CD1c-positive myeloid dendritic cell (primary cell): Measurements from ENCODE around the gene SIK2.
"Not testable (repeated sequence)": the region's sequence is repeated elsewhere in the genome, so short reads cannot be mapped to it uniquely, and the experiment has no call there.

ENCODE experiments used
- DNase-seq: peaks from one replicate; pipeline ENCODE4 v3.0.0-alpha.2; 2016; ENCODE audit errors: extremely low spot score

The SIK2 gene

DNA sequence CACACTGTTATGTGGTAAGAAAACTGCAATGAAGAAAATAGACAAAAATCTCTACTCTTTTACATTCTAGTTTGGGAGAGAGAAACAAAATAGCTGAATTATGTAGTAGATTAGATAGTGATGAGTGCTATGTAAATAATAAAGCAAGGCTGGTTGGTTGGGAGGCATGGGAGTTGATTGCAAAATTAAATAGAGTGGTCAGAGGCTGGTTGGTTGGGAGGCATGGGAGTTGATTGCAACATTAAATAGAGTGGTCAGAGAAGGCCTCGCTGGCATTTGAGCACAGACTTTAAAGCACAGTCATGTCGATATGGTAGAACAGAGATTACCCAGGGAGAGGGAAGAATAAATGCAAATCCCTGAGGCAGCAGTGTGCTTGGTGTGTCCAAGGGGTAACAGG, 22.4 kb downstream of the SIK2 start:
- no peak for DNase-seq

GRCh38 chr11:111627591-111627990, 25.3 kb downstream of the SIK2 start:
- no peak for DNase-seq

- DNase-seq = no peak
These were observed 27.2 kb downstream of the SIK2 start for GRCh38 chr11:111629499-111629898.

DNA sequence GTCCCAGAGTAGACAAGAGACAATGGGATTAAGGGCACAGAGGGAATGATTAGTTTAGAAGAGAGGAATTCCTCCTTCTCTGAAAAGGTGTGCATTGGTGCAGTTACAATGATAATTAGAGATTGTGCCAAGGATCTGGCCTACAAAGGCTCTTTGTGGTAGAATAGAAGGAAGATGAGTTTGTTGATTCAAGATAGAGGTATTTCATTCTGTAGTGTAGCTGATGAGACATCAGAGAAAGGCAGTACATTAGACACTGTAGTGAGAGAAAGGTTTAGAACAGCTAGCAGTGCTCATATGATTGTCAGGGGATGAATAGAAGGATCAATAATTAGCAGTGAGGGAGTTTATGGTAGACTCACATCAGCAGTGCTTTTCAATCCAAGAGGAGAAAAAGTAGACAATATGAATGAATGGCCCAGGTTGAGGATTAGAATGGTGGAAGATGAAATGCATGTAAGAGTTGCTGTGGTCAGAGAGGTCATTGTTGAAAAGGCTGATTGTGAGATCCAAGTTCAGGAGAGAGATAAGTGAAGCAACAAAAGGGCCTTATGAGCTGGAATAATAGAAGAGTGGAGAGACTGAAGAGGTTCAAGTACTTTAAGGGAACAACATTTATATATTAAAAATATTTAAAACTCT, 28.9 kb downstream of the SIK2 start:
- DNase-seq = no peak

- no peak for DNase-seq
These were observed 29.4 kb downstream of the SIK2 start for GRCh38 chr11:111631666-111632039.

- no peak for DNase-seq
These were observed 30.4 kb downstream of the SIK2 start for GRCh38 chr11:111632516-111633220.

GRCh38 chr11:111633248-111633647, 31.0 kb downstream of the SIK2 start:
- no peak for DNase-seq

DNA sequence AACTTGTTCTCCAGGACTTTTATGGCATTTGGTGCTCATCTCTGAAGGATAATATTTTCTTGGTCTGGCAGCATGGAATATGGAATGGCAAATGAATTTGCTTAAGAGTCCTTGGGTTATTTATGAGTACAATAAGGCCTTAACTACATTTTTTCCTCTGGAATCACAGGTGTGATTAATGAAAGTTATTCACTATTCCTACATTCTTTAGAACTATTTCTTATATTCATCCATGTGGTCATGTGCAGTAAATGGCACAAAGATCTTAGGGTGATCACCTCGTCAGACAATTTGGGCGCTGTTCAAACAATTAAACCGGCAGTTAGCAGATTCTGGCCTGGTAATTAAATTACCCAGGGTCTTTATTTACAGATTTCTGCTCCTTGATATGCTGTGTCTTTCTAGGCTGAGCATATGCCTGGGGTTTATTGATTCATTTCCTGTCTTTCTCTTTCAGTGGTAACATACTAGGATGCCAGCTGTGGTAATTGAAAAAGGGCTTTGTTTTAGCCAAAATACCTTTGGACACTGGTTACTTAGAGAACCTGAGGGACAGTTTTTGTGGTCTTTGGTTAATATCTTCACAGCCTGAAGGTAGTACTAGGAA, 31.6 kb downstream of the SIK2 start:
- no peak for DNase-seq

GRCh38 chr11:111634981-111635705, 32.9 kb downstream of the SIK2 start:
- DNase-seq = no peak

GRCh38 chr11:111635706-111636045, 33.4 kb downstream of the SIK2 start:
- no peak for DNase-seq

DNA sequence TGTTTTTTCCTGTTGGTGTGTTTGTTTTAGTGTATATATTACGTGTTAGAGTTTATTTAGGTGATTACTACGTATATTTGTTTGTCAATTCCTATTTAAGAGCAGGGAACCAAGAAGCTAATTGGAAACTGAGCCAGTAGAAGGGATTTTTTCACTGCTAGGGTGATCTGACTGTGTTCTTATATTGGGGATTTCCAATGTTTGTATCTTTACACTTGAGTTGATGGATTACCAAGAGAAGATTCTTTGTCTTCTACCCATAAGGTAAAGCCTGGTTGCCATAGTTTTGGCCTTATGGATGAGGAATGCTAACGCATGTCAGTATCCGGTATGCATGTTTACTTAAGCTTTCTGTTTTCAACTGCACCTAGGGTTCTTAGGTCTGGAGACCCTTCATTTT, 35.6 kb downstream of the SIK2 start:
- no peak for DNase-seq

DNA sequence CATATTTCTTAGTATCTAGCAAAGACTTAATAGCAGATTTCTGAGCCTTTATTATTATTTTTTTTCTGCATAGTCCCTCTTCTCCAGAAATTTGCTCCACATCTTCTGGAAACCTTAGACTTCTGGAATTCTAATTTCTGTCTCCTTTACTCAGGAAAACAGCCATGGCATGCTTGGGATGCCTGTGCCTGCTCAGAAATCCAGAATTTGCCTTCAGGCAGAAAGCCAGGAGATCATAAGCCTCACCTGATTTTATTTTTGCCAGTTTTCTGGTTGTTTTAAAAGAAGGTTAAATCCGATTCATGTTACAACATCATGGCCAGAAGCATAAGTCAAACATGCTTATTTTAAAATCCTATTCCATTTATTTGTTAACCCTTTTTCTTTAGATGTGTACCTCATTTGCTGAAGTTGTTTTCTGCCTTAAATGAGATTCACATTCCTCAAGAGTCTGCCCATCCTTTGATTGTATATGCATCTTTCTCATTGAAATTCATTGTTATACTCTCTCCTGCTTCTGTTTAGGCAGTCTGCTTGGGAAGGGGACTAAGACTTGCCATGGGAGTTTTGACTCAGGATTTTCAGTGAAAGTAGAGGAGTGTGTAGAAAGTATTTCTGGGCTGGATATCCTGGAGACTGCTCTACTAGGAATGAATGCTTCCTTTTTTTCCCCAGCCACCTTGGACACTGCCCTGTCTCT, 37.1 kb downstream of the SIK2 start:
- no peak for DNase-seq

DNA sequence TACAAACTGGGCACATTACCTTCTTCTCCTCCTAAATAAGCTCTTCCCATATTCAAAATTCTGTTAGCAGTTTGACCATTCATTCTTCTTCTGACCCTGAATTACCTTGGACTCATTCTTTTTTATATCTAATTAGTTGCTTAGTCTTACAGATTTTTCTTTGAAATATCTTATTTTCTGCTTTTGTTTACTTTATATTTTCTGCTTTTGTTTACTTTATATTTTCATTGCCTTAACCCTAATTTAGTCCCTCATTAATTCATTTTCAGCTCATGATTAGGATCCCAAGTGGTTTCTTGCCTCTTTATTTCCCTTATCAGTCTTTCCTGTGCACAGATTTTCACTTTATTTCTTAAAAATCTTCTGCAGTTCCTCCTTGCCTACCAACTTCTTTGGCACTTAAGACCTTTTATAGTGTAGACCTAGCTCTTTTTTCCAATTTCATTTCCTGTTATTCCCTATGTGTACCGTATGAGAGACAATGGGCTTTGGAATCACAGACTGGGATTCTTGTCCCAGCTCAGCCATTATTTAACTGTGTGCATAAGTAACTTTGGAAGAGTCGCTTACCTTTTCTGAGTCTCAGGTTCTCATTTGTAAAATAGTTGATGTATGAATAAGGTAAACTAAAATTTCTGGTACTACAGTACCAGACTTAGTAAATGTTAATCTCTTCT, 39.2 kb downstream of the SIK2 start:
- no peak for DNase-seq

DNA sequence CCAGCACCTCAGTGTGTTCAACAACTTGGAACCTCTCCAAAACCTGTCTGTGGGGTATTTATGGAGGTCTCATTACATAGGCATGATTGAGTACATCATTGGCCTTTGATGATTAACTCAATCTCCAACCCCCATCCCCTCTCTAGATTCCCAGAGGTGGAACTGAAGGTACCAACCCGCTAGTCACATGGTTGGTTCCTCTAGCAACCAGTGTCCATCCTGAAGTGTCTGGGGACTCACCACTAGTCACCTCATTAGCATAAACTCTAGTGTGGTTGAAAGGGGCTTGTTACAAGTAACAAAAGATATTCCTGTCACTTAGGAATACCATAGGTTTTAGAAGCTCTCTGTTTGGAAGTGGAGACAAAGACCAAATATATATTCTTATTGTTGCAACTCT, 40.3 kb downstream of the SIK2 start:
- no peak for DNase-seq

DNA sequence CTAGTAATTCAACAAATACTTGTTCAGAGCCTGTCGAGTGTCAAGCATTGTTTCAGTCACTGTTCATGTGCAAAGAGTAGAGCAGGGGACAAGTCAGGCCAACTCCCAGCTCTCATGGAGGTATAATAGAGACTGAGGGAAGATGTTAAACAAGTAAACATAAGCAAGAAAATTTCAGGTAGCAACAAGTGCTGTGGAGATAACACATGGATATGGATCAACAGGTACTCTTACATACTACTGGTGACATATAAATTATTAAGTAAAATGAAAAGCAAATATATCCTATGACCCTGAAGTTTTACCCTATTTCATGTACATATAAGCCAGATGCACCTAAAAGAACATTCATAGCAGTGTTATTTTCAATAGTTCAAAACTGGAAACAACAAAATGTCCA, 42.7 kb downstream of the SIK2 start:
- DNase-seq = no peak

DNA sequence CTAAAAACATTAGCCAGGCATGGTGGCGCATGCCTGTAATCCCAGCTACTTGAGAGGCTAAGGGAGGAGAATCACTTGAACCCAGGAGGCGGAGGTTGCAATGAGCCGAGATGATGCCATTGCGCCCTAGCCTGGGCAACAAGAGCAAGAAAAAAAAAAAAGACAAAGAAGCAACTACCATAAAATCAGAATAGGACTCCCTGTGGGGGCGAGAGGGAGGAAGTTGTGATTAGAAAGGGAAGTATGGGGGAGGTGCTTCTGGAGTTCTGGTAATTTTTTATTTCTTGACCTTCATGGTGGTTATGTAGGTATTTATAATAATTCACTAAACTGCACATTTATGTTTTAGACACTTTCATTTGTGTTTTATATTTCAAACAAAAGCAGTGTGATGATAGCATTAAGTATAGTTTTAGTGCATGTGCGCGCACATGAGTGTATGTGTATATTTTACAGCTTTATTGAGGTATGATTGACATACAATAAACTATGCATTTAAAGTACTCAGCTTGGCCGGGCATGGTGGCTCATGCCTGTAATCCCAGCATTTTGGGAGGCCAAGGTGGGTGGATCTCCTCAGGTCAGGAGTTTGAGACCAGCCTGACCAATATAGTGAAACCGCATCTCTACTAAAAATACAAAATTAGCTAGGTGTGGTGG, 43.5 kb downstream of the SIK2 start:
- DNase-seq = peak; percentile 35

- not testable (repeated sequence) for DNase-seq
These were observed 49.1 kb downstream of the SIK2 start for GRCh38 chr11:111651336-111651735.

GRCh38 chr11:111652184-111652583, 49.9 kb downstream of the SIK2 start:
- DNase-seq = no peak

- no peak for DNase-seq
These were observed 52.4 kb downstream of the SIK2 start for GRCh38 chr11:111654601-111655000.

GRCh38 chr11:111655924-111656323, 53.7 kb downstream of the SIK2 start:
- no peak for DNase-seq

DNA sequence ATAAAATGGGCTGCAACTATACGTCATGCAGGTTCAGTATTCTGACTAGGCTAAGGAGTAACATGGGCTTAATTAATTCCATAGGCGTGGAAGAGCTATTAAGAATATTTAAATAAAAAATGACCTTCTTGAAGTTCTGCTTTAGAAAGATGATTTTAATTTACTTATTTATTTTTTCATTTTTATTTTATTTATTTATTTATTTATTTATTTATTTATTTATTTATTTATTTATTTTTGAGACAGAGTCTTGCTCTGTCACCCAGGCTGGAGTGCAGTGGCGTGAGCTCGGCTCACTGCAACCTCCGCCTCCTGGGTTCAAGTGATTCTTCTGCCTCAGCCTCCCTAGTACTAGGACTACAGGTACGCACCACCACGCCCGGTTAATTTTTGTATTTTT, 55.7 kb downstream of the SIK2 start:
- DNase-seq = not testable (repeated sequence)
